Activated CD4-positive, CD25-positive, alpha-beta regulatory T cell treated with anti-CD3 and anti-CD28 coated beads, Interleukin-2, amount 50 U/mL, for 24 hours (primary cell): ENCODE data around the gene ZNF746.
"Not testable (repeated sequence)": the region's sequence is repeated elsewhere in the genome, so short reads cannot be mapped to it uniquely, and the experiment has no call there.

Source experiments
- ATAC-seq, 2 donors: fragments of 150-1000 bp; cut with Tn5 transposase; one replicate each; pipeline ENCODE4 v1.10.0; 2021; ENCODE audit warnings: mild to moderate bottlenecking in 1 of 2, moderate library complexity in 1 of 2

Gene ZNF746

GRCh38 chr7:149458235-149458634, 39.4 kb downstream of the ZNF746 start:
- ATAC-seq: no peak

DNA sequence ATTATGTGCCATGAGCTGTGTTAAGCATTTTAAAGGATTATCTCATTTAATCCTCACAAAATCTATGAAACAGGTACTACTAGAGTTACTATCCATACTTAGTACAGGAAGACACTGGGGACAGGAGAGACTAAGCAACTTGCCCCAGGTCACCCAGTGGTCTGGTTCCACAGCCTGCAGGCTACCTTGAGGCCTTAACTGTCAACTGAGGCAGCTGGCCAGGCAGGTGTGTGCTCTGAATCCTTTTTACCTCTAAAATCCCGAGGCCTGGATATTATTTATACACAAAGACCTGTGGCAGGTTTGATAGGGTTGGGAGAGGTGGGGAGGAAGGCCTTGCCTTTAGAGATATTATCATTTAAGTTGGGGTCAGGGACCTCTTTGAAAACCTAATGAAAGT, 39.8 kb downstream of the ZNF746 start:
- no peak for ATAC-seq

- no peak for ATAC-seq
These were observed 40.8 kb downstream of the ZNF746 start for GRCh38 chr7:149456506-149457421.

DNA sequence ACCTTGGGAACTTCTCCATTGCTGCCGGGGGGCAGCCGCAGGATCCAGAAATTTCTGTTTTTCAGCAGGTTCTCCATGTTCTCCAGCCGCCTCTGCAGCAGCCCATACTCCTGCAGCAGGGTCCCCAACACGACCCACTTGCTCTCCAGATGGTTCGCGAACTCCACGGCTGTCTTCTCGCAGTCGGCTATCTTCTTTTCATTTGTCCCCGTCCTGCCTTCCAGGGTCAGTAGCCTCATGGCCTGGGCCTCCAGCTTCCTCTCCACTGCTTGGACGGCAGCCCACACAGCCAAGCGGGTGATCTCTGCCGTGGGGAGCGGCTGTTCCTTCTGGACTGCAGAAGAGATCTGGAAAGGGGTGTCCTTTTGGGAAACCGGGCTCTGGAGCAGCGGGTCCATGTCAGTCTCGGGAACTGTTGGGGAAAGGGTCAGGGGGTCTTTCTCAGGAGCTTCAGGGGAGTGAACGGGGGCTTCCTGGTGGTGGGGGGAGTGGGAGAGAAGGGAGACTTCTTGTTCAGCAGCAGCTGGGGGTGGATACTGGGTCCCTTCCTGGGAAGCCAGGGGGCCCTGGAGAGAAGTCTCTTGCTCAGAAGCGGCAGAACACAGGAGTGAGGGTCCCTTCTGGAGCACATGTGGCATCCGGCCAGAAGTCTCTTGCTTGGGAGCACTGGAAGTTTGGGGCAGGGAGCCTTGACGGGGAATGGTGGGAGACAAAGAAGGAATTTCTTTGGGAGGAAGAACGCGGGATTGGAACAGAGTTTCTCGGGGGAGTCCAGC, 42.2 kb downstream of the ZNF746 start:
- no peak for ATAC-seq

GRCh38 chr7:149454750-149455149, 42.9 kb downstream of the ZNF746 start:
- no peak for ATAC-seq

DNA sequence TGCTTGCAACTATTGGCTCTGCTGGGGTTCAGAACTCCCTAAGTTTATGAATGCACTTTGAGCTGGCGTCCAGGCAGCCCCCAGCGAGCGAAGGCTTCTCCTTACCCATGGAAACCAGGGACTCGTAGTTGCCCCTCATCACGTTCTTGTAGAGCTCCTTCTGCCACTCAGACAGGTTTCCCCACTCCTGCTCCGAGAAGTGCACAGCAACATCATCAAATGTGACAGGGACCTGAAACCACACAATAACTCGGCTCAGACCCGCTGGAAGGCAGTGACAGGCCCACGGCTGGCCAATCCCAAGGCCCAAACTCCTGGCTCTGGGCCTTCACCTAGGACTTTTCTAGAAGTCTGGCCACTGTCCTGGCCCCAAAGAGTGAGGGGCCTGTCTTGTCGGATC, 43.6 kb downstream of the ZNF746 start:
- no peak for ATAC-seq

GRCh38 chr7:149450821-149451220, 46.8 kb downstream of the ZNF746 start:
- ATAC-seq: no peak

GRCh38 chr7:149449897-149450296, 47.7 kb downstream of the ZNF746 start:
- ATAC-seq: no peak

DNA sequence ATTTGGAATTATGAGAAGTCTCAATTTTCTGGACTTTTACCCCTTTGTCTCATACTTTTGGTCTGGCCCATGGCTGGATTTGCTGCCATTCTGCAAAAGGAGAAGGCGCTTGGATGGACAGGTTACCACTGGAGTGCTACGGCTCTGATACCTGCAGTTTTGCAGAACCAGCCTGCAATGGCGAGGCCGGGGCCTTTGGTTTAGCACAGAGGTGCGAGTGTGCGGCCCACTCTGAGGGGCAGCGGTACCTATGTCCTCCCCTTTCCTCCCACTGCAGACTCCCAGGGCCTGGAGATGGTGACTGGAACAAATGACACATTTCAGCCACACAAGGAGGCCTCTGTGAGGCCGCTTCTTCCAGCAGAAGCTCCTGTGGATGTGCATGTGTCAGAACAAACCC, 48.6 kb downstream of the ZNF746 start:
- no peak for ATAC-seq

GRCh38 chr7:149446026-149446425, 51.6 kb downstream of the ZNF746 start:
- not testable (repeated sequence) for ATAC-seq

- ATAC-seq: no peak
These were observed 53.3 kb downstream of the ZNF746 start for GRCh38 chr7:149444287-149444686.

GRCh38 chr7:149443523-149443922, 54.1 kb downstream of the ZNF746 start:
- no peak for ATAC-seq

- no peak for ATAC-seq
These were observed 54.7 kb downstream of the ZNF746 start for GRCh38 chr7:149442924-149443323.

DNA sequence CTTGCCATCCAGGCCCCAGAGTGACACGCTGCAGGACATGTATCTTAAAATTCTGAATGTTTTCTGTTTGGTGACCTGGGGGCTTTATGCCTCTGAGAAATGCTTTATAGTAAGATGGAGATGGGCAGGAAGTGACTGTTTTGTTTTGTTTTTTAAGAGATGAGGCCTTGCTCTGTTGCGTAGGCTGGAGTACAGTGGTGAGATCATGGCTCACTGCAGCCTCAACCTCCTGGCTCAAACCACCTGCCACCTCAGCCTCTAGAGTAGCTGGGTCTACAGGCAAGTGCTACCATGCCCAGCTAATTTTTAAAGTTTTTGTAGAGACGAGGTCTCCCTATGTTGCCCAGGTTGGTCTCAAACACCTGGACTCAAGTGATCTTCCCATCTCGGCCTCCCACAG, 57.4 kb downstream of the ZNF746 start:
- ATAC-seq: peak; percentile 93 to 96

GRCh38 chr7:149436358-149436757, 61.3 kb downstream of the ZNF746 start:
- ATAC-seq: no peak

DNA sequence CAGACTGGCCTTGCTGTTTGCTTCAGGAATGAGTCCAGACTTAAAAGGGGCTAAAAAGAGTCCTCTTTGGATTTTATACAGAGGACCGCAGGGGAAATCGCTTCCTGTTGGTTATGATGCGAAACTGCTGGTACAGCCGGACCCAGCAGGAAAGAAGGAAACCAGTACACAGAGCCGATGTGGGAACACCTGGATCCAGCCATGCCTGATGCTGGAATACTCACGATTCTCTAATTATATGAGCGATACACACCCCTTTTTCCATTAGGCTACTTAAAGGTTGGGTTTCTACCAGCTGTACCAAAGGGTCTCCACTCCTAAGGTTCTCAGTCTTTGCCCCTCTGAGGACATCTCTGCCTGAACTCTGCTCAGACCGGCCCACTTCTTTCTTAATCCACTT, 64.5 kb downstream of the ZNF746 start:
- ATAC-seq: no peak

DNA sequence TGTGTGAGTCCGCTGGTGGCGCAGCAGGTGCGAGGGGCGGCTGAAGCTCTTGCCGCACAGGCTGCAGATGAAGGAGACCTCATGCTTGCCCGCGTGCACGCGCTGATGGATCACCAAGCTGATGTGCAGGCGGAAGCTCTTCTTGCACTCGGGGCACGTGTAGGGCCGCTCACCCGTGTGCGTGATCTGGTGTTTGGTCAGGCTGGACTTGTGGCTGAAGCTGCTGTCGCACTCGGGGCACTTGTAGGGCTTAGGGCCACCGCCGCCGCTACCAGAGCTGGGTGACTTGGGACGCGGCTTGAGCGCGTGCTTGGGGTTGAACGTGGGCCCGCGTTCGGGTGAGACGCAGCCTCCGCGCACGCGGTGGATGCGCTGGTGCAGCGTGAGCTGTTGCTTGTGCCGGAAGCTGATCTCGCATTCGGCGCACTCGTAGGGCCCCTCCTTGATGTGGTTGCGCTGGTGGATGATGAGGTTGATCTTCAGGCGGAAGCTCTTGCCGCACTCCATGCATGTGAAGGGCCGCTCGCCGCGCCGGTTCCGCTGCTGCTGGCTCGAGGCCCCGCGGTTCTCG, 65.4 kb downstream of the ZNF746 start:
- no peak for ATAC-seq

- no peak for ATAC-seq
These were observed 66.0 kb downstream of the ZNF746 start for GRCh38 chr7:149431486-149432120.

GRCh38 chr7:149430192-149430591, 67.4 kb downstream of the ZNF746 start:
- ATAC-seq: no peak

- ATAC-seq: no peak
These were observed 69.7 kb downstream of the ZNF746 start for GRCh38 chr7:149427893-149428292.

DNA sequence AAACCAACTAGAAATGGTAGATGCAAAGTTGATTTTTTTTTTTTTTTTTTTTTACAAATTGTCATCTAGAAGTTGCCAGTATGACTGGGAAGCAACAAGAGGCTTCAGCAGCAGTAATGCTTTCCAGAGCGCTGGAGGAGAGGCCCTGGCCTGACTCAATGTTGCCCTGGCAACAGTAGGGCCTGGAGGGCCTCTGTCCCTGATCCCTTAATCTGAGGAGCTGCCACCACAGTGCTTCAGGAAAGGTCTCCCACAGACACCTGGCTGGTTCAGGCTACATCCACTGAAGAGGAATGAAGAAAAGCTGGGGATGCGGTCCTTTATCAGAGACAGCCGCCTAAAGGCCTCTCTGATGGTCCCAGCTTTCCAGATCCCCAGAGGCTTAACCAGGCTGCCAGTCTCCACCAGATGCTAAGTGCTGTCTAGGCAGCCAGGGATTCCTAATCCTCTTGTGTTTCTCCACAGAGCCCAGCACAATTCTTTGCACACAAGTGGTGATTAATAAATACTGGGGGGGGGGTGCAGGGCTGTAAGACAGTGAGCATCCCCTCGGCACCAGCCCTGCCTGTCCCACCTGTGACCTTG, 70.4 kb downstream of the ZNF746 start:
- no peak for ATAC-seq

GRCh38 chr7:149423449-149424110, 74.0 kb downstream of the ZNF746 start:
- no peak for ATAC-seq
